NB4 (cell line): ENCODE data around the gene RRP7A.
"Not testable (repeated sequence)": the region's sequence is repeated elsewhere in the genome, so short reads cannot be mapped to it uniquely, and the experiment has no call there.

ENCODE experiments used
- DNase-seq: peaks from one replicate; pipeline ENCODE4 v3.0.0; 2010; ENCODE audit warnings: low read depth
- H3K4me3 ChIP-seq: one replicate; pipeline ENCODE4 v1.5.1; 2011; ENCODE audit warnings: mild to moderate bottlenecking, low read depth, low read length, moderate library complexity
- MYC ChIP-seq: IDR thresholded peaks from 2 replicates; pipeline ENCODE4 v1.6.1; 2011; ENCODE audit warnings: low read depth, low read length
- POLR2A ChIP-seq: IDR thresholded peaks from 2 replicates; pipeline ENCODE4 v1.6.1; 2011; ENCODE audit warnings: mild to moderate bottlenecking; ENCODE audit not compliant: insufficient read length; ENCODE audit errors: extremely low read depth
- TF ChIP-seq, protein P1 (sequence below): IDR thresholded peaks from 2 replicates; pipeline ENCODE4 v1.6.1; 2011; ENCODE audit warnings: low read depth, low read length
- TF ChIP-seq, protein P2 (sequence below): IDR thresholded peaks from one replicate; pipeline ENCODE4 v1.5.1; 2012; ENCODE audit warnings: low read depth, low read length

The RRP7A gene

DNA sequence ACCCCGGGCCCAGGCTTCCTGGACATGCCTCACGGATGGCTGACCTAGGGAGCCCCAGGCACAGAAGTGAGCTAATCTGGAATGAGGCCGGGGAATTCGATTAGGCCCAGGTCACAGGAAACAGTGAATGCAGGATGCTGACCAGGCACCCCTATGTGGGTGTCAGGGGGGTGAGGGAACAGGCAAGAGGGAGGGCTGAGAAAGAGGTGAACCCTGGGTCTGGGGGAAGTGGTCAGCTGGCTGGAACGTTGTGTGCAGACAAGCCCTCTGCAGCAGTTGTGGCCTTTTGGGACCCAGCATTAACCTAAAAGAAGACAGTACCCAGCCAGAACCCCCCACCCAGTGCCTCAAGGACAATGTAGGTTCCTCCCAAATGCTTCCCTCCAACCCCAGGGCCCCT is 42.3 kb upstream of the RRP7A start:
- no peak overlapping the region for H3K4me3 ChIP-seq
- TF ChIP-seq MYC (no peak), POLR2A (no peak)
- TF ChIP-seq, protein P1, sequence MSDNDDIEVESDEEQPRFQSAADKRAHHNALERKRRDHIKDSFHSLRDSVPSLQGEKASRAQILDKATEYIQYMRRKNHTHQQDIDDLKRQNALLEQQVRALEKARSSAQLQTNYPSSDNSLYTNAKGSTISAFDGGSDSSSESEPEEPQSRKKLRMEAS, result no peak
- TF ChIP-seq, protein P2, sequence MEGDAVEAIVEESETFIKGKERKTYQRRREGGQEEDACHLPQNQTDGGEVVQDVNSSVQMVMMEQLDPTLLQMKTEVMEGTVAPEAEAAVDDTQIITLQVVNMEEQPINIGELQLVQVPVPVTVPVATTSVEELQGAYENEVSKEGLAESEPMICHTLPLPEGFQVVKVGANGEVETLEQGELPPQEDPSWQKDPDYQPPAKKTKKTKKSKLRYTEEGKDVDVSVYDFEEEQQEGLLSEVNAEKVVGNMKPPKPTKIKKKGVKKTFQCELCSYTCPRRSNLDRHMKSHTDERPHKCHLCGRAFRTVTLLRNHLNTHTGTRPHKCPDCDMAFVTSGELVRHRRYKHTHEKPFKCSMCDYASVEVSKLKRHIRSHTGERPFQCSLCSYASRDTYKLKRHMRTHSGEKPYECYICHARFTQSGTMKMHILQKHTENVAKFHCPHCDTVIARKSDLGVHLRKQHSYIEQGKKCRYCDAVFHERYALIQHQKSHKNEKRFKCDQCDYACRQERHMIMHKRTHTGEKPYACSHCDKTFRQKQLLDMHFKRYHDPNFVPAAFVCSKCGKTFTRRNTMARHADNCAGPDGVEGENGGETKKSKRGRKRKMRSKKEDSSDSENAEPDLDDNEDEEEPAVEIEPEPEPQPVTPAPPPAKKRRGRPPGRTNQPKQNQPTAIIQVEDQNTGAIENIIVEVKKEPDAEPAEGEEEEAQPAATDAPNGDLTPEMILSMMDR, result no peak
- no peak for DNase-seq

DNA sequence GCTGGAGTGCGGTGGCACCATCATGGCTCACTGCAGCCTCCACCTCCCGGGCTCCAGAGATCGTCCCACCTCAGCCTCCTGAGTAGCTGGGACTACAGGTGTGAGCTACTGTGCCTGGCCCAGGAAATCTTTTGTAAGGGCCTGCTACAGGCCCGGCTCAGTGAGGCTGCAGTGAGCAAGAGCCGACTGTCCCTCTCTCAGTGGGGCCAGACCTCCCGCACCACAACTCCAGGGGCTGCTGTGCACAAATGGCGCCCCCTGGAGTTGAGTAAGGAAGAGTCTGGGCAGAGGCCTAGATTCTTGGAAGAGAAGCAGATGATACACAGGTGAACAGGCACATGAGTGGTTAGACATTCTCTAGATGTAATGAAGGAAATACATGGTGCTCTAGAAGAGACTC is 41.2 kb upstream of the RRP7A start:
- no peak for TF ChIP-seq POLR2A
- TF ChIP-seq, protein P2, result peak; percentile 62
- H3K4me3 ChIP-seq, result no peak overlapping the region
- peak; percentile 64 for DNase-seq

DNA sequence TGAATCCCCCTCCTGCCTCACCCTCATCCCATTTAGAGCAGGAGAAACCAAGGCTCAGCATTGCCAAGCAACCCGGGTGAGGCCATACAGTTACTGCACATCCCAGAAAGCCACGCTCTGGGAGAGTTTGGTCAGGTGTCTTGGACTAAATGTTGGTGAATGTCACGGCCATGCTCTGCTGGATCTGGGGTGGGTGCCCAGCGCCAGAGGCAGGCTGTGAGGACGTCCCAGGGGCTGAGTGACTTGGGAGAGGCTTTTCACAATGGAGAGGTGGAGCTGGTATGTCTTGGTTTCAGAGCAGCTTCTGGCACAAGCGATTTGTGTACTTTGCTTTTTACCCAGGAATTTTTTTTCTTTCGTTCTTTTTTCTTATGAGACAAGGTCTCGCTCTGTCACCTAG is 40.8 kb upstream of the RRP7A start:
- TF ChIP-seq MYC, result no peak
- TF ChIP-seq POLR2A, result no peak
- TF ChIP-seq, protein P2, result no peak
- TF ChIP-seq, protein P1, result no peak
- no peak for DNase-seq
- no peak overlapping the region for H3K4me3 ChIP-seq

DNA sequence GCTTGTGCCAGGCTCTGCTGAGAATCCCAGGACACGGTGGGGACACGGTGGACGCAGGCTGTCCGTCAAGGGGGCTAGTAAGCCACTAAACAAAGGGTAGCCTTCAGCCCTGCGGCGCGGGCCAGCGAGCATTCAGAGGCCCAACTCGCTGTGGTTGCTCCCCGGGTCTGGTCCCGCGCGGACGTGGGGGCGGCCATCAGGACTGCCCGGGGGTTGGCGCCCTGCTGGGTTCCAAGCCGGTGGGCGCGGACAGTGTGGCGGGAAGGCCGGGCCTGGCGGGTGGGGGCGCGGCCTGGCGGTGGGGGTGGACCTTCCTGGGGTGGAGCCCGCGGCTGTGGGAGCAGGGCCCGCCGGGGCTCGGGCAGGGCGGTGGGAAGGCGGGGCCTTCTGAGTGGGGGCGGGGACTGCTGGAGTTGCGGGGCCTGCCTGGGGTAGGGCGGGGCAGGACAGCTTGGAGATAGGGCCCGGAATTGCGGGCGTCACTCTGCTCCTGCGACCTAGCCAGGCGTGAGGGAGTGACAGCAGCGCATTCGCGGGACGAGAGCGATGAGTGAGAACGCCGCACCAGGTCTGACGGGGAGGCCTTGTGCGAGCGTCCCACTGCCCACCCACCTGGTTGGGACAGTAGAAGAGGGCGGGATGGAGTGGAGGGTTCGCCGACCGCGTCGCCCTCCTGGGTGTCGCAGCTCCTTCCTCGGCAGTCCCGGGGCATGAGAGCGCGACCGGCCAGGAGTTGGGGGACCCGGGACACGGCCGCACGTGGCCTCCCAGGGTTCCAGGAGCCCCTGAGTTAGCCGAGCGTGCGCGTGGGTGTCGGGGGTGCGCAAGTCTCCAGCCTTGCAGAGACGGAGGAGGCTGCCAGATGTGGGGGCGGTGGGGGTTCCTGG is 34.1 kb upstream of the RRP7A start, which contains the start of gene SERHL2:
Gene SERHL2, plus strand, starts transcription at position 482 of the 887 bp plus-strand sequence. Its CDS starts 65 bp downstream, at position 547.
- peak; percentile 76 for DNase-seq
- H3K4me3 ChIP-seq, result no peak within 1 kb of the TSS
- TF ChIP-seq POLR2A (no peak), MYC (no peak)
- TF ChIP-seq, protein P1, result no peak
- TF ChIP-seq, protein P2, result no peak

DNA sequence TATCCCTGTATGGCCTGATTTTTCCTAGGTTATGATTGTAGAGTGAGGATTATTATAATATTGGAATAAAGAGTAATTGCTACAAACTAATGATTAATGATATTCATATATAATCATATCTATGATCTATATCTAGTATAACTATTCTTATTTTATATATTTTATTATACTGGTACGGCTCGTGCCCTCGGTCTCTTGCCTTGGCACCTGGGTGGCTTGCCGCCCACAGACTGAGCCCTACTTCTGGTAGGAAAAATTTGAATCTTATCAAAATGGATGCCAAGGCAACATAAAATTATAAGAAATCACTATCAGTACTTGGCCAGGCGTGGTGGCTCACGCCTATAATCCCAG is 32.7 kb upstream of the RRP7A start:
- H3K4me3 ChIP-seq, DNase-seq: not testable (repeated sequence)

DNA sequence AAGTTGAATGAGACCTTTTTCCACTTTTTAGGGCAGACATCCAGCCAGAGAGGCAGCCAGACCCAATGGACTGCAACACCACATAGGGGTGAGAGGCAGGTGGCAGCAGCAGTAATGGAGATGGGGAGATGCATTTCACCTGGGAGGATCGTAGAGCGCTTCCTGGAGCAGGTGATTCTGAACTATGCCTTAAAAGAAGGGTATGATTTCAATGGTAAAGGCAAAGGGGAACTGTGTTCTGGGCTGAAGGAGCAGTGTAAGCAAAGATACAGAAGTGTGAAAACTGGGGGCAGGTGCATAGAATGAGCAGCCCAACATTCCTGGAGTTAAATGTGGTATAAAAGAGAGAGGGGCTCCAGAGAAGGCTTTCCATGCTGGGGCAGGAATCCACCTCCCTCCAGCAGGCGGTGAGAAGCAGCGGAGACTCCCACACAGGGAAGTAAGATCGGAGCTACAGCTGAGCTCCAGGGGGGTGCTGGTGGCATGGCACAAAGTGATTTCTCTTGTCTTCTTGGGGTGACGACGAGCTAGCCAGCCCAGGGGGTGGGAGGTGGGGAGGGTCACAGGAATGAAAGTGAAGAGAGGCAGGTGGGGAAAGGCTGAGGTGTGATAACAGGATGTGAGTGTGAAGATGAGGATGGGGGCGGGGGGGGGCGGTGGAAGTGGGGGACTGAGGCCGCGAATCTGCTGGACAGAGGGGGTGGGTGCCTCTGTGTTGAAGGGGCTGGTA is 29.9 kb upstream of the RRP7A start:
- TF ChIP-seq MYC (no peak), POLR2A (no peak)
- TF ChIP-seq, protein P1, result no peak
- H3K4me3 ChIP-seq, result no peak overlapping the region
- no peak for DNase-seq
